22Rv1 (cell line): ENCODE data around the gene IQCE.

Experiments
- H3K27ac ChIP-seq: fragments of 450-650 bp; 2 replicates; pipeline ENCODE4 v1.5.1; 2017
- CTCF ChIP-seq: fragments of 450-650 bp; IDR thresholded peaks from 2 replicates; pipeline ENCODE4 v1.5.1; 2017; ENCODE audit warnings: mild to moderate bottlenecking
- ZFX ChIP-seq: fragments of 450-650 bp; IDR thresholded peaks from 2 replicates; pipeline ENCODE4 v1.6.1; 2017; ENCODE audit warnings: antibody characterized with exemption, borderline replicate concordance

Gene IQCE

GRCh38 chr7:2640482-2640830 is 81.7 kb downstream of the IQCE start:
- H3K27ac ChIP-seq = no peak overlapping the region
- TF ChIP-seq CTCF = no peak
- no peak for TF ChIP-seq ZFX

GRCh38 chr7:2640846-2641316 is 82.1 kb downstream of the IQCE start:
- TF ChIP-seq ZFX = no peak
- TF ChIP-seq CTCF = no peak
- H3K27ac ChIP-seq = no peak overlapping the region

- no peak overlapping the region for H3K27ac ChIP-seq
- TF ChIP-seq CTCF (no peak), ZFX (no peak)
Observed at GRCh38 chr7:2641406-2642393, 82.9 kb downstream of the IQCE start.

GRCh38 chr7:2643386-2644219 is 84.8 kb downstream of the IQCE start:
- no peak overlapping the region for H3K27ac ChIP-seq
- no peak for TF ChIP-seq ZFX
- peak; percentile 86 for TF ChIP-seq CTCF

- no peak overlapping the region for H3K27ac ChIP-seq
- TF ChIP-seq CTCF (no peak), ZFX (no peak)
Observed at GRCh38 chr7:2644220-2644561, 85.4 kb downstream of the IQCE start.

GRCh38 chr7:2644562-2645273 is 85.9 kb downstream of the IQCE start:
- no peak overlapping the region for H3K27ac ChIP-seq
- TF ChIP-seq CTCF (no peak), ZFX (no peak)
